Tibial nerve (tissue), 3 donors: ENCODE measurements around the gene AAK1.

Experiments
- EP300 ChIP-seq, 2 donors: sonication (generic); formaldehyde crosslinking; IDR thresholded peaks; one replicate each; pipeline ENCODE4 v1.6.1; 2017; ENCODE audit warnings: antibody characterized with exemption in 2 of 2, mild to moderate bottlenecking in 1 of 2
- POLR2A ChIP-seq, 2 donors: fragments of 450-650 bp; IDR thresholded peaks; one replicate each; pipeline ENCODE4 v1.6.1; 2017; ENCODE audit warnings: antibody characterized with exemption in 2 of 2, mild to moderate bottlenecking in 2 of 2, moderate library complexity in 2 of 2

DNA sequence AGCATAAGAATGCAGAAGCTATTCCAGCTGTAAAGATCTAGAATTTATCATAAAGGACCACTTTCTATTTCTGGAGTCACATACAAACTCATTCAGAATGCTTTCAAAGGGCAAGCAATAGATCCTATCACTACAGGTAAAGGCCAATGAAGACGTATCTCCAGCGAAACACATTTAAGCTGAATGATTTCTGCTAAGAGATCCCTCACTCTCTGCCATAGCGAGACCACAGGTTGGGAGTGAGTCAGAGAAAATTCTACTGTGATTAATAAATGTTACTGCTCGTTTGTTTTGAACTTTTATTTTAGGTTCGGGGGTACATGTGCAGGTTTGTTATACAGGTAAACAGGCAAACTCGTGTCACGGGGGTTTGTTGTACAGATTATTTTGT, 133.8 kb downstream of the AAK1 start:
- TF ChIP-seq POLR2A (IDR thresholded peaks at IDR 0.05) (no peak), EP300 (IDR thresholded peaks at IDR 0.05) (no peak)
